ENCODE data around the gene CAMTA1.

The CAMTA1 gene

GRCh38 chr1:6783221-6783620 is 2.0 kb upstream of the CAMTA1 start:
- Histone ChIP-seq H3K4me1 (ENCODE audit: insufficient read depth, low read length) (peaks cover 19% of the 10 kb centered on the region), H3K27ac (ENCODE audit: low read depth, low read length) (no peak overlapping the region)
- 87% methylated on average over 4 of the region's 4 CpGs for WGBS

DNA sequence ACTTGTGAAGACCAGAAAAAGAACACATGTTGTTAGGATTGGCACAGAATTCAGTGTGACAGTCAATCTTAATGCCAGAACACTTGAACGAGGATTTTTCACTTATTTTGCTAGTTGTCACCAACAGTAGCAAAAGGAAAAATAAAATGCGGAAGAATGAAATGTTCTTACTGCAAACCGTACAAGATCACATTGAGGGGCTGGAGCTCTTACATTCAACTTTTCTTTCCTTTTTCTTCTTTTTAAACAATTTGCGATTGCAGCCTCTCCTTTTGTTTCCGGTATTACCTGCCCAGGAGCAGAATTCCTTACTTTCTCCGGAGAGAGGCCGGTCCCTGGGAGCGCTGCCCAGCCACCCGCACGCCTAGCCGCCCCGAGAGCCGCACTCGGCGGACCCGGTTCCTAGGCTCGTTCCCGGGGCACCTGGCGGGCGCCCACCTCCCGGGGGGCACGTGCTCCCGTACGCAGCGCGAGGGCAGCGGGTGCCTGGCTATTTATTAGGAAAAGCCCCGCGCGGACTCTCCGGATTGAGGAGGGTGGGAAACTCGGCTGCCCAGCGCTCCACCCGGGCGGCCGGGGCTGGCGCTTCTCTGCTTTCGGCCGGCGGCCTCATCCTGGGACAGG is 1.2 kb upstream of the CAMTA1 start:
- Histone ChIP-seq H3K27ac (ENCODE audit: low read depth, low read length) (peak overlapping the region; percentile 99), H3K4me1 (ENCODE audit: insufficient read depth, low read length) (peaks cover 23% of the 10 kb centered on the region), H3K9me3 (ENCODE audit: insufficient read depth, low read depth, low read length) (no peaks in the 10 kb centered on the region), H3K27me3 (ENCODE audit: insufficient read depth, low read length) (no peaks in the 10 kb centered on the region), H3K36me3 (ENCODE audit: insufficient read depth, low read length) (peaks cover 5% of the 10 kb centered on the region; the same call in 1 of the 2 replicates), H3K4me3 (ENCODE audit: low read length) (peak overlapping the region; percentile 71), H3K9ac (ENCODE audit: low read depth, low read length) (peak overlapping the region; percentile 97)
- under 1% methylated on average over 40 of the region's 40 CpGs for WGBS

More at GRCh38 chr1:6783221-6783620, 2.0 kb upstream of the CAMTA1 start:
- no peaks in the 10 kb centered on the region for H3K27me3 ChIP-seq (ENCODE audit: insufficient read depth, low read length)
- peak overlapping the region; percentile 71 for H3K4me3 ChIP-seq (ENCODE audit: low read length)
- peak overlapping the region; percentile 97; the same call in 1 of the 2 replicates for H3K9ac ChIP-seq (ENCODE audit: low read depth, low read length)
- H3K36me3 ChIP-seq (ENCODE audit: insufficient read depth, low read length), result peaks cover 5% of the 10 kb centered on the region; the same call in 1 of the 2 replicates
- H3K9me3 ChIP-seq (ENCODE audit: insufficient read depth, low read depth, low read length), result no peaks in the 10 kb centered on the region

GRCh38 chr1:6784560-6785317 is 515 bp upstream of the CAMTA1 start:
- H3K36me3 ChIP-seq (ENCODE audit: insufficient read depth, low read length), result peaks cover 5% of the 10 kb centered on the region; the same call in 1 of the 2 replicates
- peaks cover 23% of the 10 kb centered on the region for H3K4me1 ChIP-seq (ENCODE audit: insufficient read depth, low read length)
- no peaks in the 10 kb centered on the region for H3K9me3 ChIP-seq (ENCODE audit: insufficient read depth, low read depth, low read length)
- H3K4me3 ChIP-seq (ENCODE audit: low read length), result peak overlapping the region; percentile 71
- H3K9ac ChIP-seq (ENCODE audit: low read depth, low read length), result peak overlapping the region; percentile 97
- peak overlapping the region; percentile 99 for H3K27ac ChIP-seq (ENCODE audit: low read depth, low read length)
- under 1% methylated on average over 79 of the region's 79 CpGs for WGBS
- H3K27me3 ChIP-seq (ENCODE audit: insufficient read depth, low read length), result no peaks in the 10 kb centered on the region

DNA sequence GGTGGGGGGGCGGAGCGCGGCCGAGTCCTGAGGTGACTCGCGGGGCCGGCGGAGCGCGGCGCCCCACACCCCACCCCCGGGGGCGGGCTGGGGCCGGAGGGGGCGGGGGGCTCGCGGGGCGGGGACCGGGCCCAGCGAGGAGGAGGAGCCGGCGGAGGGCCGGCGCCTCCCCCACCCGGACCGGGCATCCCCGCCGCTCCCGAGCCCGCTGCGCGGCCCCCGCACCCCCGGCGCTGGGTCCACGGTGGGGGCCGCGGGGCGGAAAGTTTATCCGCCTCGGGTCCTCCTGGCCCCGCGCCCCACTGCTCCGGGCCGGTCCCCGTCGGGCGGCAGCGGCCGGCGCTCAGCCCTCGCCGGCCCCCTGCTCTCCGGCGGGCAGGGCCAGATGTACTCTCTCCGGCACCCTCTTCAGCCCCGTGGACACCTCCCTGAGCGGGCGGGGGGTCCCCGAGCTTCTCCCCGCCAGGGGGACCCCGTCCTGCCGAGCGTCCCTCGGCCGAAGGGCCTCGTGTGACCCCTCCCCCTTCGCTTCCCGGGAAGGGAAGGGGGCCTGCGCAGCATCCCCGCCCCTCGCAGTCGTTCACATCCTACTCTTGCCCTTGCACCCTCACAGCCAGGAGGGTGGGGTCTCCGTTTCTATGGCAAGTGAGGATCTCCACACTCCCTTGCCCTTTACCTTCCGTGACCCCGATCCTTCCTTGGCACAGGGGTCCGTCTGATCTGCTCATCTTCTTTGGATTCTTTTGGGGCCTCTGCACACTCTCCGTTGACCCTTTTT is 663 bp downstream of the CAMTA1 start:
- Histone ChIP-seq H3K4me1 (ENCODE audit: insufficient read depth, low read length) (peaks cover 30% of the 10 kb centered on the region), H3K9me3 (ENCODE audit: insufficient read depth, low read depth, low read length) (no peaks in the 10 kb centered on the region), H3K27ac (ENCODE audit: low read depth, low read length) (peak overlapping the region; percentile 80; the same call in 1 of the 2 replicates), H3K36me3 (ENCODE audit: insufficient read depth, low read length) (peaks cover 5% of the 10 kb centered on the region; the same call in 1 of the 2 replicates), H3K9ac (ENCODE audit: low read depth, low read length) (peak overlapping the region; percentile 80), H3K27me3 (ENCODE audit: insufficient read depth, low read length) (no peaks in the 10 kb centered on the region), H3K4me3 (ENCODE audit: low read length) (peak overlapping the region; percentile 90)
- WGBS, result 1% methylated on average over 73 of the region's 78 CpGs

GRCh38 chr1:6788946-6789345 is 3.7 kb downstream of the CAMTA1 start:
- WGBS, result 84% methylated on average over 2 of the region's 2 CpGs
- Histone ChIP-seq H3K4me1 (ENCODE audit: insufficient read depth, low read length) (peaks cover 27% of the 10 kb centered on the region), H3K27ac (ENCODE audit: low read depth, low read length) (no peak overlapping the region), H3K4me3 (ENCODE audit: low read length) (no peak overlapping the region), H3K9me3 (ENCODE audit: insufficient read depth, low read depth, low read length) (no peaks in the 10 kb centered on the region), H3K27me3 (ENCODE audit: insufficient read depth, low read length) (no peaks in the 10 kb centered on the region), H3K36me3 (ENCODE audit: insufficient read depth, low read length) (peaks cover 15% of the 10 kb centered on the region), H3K9ac (ENCODE audit: low read depth, low read length) (no peak overlapping the region)

- no peak overlapping the region for H3K9ac ChIP-seq (ENCODE audit: low read depth, low read length)
- H3K27ac ChIP-seq (ENCODE audit: low read depth, low read length), result no peak overlapping the region
- peaks cover 15% of the 10 kb centered on the region for H3K36me3 ChIP-seq (ENCODE audit: insufficient read depth, low read length)
- H3K4me3 ChIP-seq (ENCODE audit: low read length), result no peak overlapping the region
- no peaks in the 10 kb centered on the region for H3K27me3 ChIP-seq (ENCODE audit: insufficient read depth, low read length)
- no peaks in the 10 kb centered on the region for H3K9me3 ChIP-seq (ENCODE audit: insufficient read depth, low read depth, low read length)
- 94% methylated on average over 2 of the region's 2 CpGs for WGBS
- H3K4me1 ChIP-seq (ENCODE audit: insufficient read depth, low read length), result peaks cover 27% of the 10 kb centered on the region
These were observed 4.9 kb downstream of the CAMTA1 start for GRCh38 chr1:6790146-6790545.

GRCh38 chr1:6794164-6794563 is 8.9 kb downstream of the CAMTA1 start:
- Histone ChIP-seq H3K9ac (ENCODE audit: low read depth, low read length) (no peak overlapping the region), H3K9me3 (ENCODE audit: insufficient read depth, low read depth, low read length) (no peaks in the 10 kb centered on the region), H3K27me3 (ENCODE audit: insufficient read depth, low read length) (no peaks in the 10 kb centered on the region), H3K4me1 (ENCODE audit: insufficient read depth, low read length) (peaks cover 19% of the 10 kb centered on the region; the same call in 1 of the 2 replicates), H3K27ac (ENCODE audit: low read depth, low read length) (no peak overlapping the region), H3K4me3 (ENCODE audit: low read length) (no peak overlapping the region), H3K36me3 (ENCODE audit: insufficient read depth, low read length) (peaks cover 14% of the 10 kb centered on the region)
- WGBS, result 97% methylated on average over 2 of the region's 2 CpGs

- Histone ChIP-seq H3K27me3 (ENCODE audit: insufficient read depth, low read length) (no peaks in the 10 kb centered on the region), H3K36me3 (ENCODE audit: insufficient read depth, low read length) (peaks cover 14% of the 10 kb centered on the region), H3K27ac (ENCODE audit: low read depth, low read length) (no peak overlapping the region), H3K4me3 (ENCODE audit: low read length) (no peak overlapping the region), H3K9me3 (ENCODE audit: insufficient read depth, low read depth, low read length) (no peaks in the 10 kb centered on the region), H3K9ac (ENCODE audit: low read depth, low read length) (no peak overlapping the region), H3K4me1 (ENCODE audit: insufficient read depth, low read length) (peaks cover 16% of the 10 kb centered on the region; the same call in 1 of the 2 replicates)
- 98% methylated on average over 4 of the region's 4 CpGs for WGBS
These were observed 9.9 kb downstream of the CAMTA1 start for GRCh38 chr1:6795203-6795602.

DNA sequence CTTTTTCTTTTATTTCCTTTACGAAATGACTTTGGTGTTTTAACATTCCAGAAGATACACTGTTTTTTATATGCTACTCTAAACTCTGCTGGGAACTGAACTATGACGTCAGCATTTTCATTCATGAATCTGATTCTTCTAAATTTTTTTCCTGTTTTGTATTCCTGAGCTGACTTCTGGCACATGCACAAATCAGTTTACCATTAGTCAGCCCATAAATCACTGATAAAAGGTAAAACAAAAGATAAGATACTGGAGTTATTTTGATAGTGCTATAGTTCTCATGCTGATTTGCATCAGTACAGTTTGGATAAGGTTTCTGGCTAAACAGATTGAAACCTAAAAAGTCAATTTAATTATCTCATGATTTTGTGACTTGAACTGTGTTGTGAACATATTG is 10.4 kb downstream of the CAMTA1 start:
- WGBS, result 90% methylated on average over 2 of the region's 2 CpGs
- Histone ChIP-seq H3K4me1 (ENCODE audit: insufficient read depth, low read length) (peaks cover 13% of the 10 kb centered on the region; the same call in 1 of the 2 replicates), H3K9ac (ENCODE audit: low read depth, low read length) (no peak overlapping the region), H3K9me3 (ENCODE audit: insufficient read depth, low read depth, low read length) (no peaks in the 10 kb centered on the region), H3K27ac (ENCODE audit: low read depth, low read length) (no peak overlapping the region), H3K27me3 (ENCODE audit: insufficient read depth, low read length) (no peaks in the 10 kb centered on the region), H3K36me3 (ENCODE audit: insufficient read depth, low read length) (peaks cover 14% of the 10 kb centered on the region), H3K4me3 (ENCODE audit: low read length) (no peak overlapping the region)

GRCh38 chr1:6796095-6796494 is 10.8 kb downstream of the CAMTA1 start:
- H3K4me1 ChIP-seq (ENCODE audit: insufficient read depth, low read length), result peaks cover 17% of the 10 kb centered on the region; the same call in 1 of the 2 replicates
- H3K9me3 ChIP-seq (ENCODE audit: insufficient read depth, low read depth, low read length), result no peaks in the 10 kb centered on the region
- no peaks in the 10 kb centered on the region for H3K27me3 ChIP-seq (ENCODE audit: insufficient read depth, low read length)
- no peak overlapping the region for H3K4me3 ChIP-seq (ENCODE audit: low read length)
- 91% methylated on average over 9 of the region's 9 CpGs for WGBS
- H3K27ac ChIP-seq (ENCODE audit: low read depth, low read length), result no peak overlapping the region
- peaks cover 14% of the 10 kb centered on the region for H3K36me3 ChIP-seq (ENCODE audit: insufficient read depth, low read length)
- no peak overlapping the region for H3K9ac ChIP-seq (ENCODE audit: low read depth, low read length)

DNA sequence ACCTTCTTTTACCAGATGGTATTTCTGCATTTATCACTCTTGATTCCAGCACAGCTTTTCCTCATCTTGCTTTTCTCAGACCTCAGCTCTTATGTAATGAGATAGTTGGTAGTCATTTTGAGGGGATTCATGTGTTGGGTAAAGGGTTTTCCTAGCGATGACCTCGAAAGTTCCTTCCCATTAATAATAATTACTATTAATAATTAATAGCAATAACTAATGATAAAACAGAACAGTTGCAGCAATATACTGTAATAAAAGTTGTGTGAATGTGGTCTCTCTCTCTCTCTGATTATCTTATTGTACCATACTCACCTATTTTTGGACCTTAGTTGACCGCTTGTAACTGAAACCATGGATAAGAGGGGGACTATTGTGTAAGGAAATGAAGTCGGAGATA is 14.2 kb downstream of the CAMTA1 start:
- 100% methylated on average over 2 of the region's 4 CpGs for WGBS
- Histone ChIP-seq H3K4me3 (ENCODE audit: low read length) (no peak overlapping the region), H3K9ac (ENCODE audit: low read depth, low read length) (no peak overlapping the region), H3K27me3 (ENCODE audit: insufficient read depth, low read length) (no peaks in the 10 kb centered on the region), H3K4me1 (ENCODE audit: insufficient read depth, low read length) (peaks cover 15% of the 10 kb centered on the region; the same call in 1 of the 2 replicates), H3K36me3 (ENCODE audit: insufficient read depth, low read length) (0 out of 2 replicates have a peak, but pooled peaks cover 4% of the 10 kb centered on the region), H3K27ac (ENCODE audit: low read depth, low read length) (no peak overlapping the region), H3K9me3 (ENCODE audit: insufficient read depth, low read depth, low read length) (no peaks in the 10 kb centered on the region)
